Thyroid gland (tissue), 4 donors: ENCODE results near the gene DOK6. TPM values are rescaled to one million over a fixed set of nuclear protein-coding genes. Genes with fewer than 3 reads are reported as not detected.

Experiments
- DNase-seq, 2 donors: peaks; one replicate each; pipeline ENCODE4 v3.0.0-alpha.2; 2019
- H3K27ac ChIP-seq, 3 donors: fragments of 200-600 bp; sonication (generic); 1 replicate in 2 of 3; 2 replicates in 1 of 3; pipeline ENCODE4 v1.5.1; 2016 to 2019; ENCODE audit warnings: mild to moderate bottlenecking in 1 of 3, moderate library complexity in 1 of 3
- H3K27me3 ChIP-seq: fragments of 200-600 bp; sonication (generic); one replicate; pipeline ENCODE4 v1.5.1; 2019
- H3K36me3 ChIP-seq, 2 donors: fragments of 200-600 bp; sonication (generic); one replicate each; pipeline ENCODE4 v1.5.1; 2016 to 2019
- H3K4me1 ChIP-seq, 2 donors: fragments of 200-600 bp; sonication (generic); one replicate each; pipeline ENCODE4 v1.5.1; 2017 to 2019
- H3K4me3 ChIP-seq, 3 donors: fragments of 200-600 bp; sonication (generic); replicated peaks in 1 of 3; 1 replicate in 2 of 3; 2 replicates in 1 of 3; pipeline ENCODE4 v1.5.1; 2016; ENCODE audit warnings: mild to moderate bottlenecking in 1 of 3
- H3K9me3 ChIP-seq: fragments of 200-600 bp; sonication (generic); one replicate; pipeline ENCODE4 v1.5.1; 2017
- POLR2A ChIP-seq, 2 donors: fragments of 450-650 bp; IDR thresholded peaks; one replicate each; pipeline ENCODE4 v1.6.1; 2017; ENCODE audit warnings: antibody characterized with exemption in 2 of 2, mild to moderate bottlenecking in 2 of 2, moderate library complexity in 1 of 2
- WGBS, 2 donors: methylation state at CpG; one replicate each; pipeline ENCODE4 v1.1.5; 2017; 5-methylcytosine and 5-hydroxymethylcytosine counted together
- intact Hi-C: fragments of 100-400 bp; cut with DNase I; formaldehyde crosslinking; loops from one replicate; pipeline ENCODE4 v1.15.1; 2023
- total RNA-seq, 4 donors: library from RNA; depleted of rRNA; stranded (reverse); fragments of >200 nt; gene quantifications; one replicate each; pipeline ENCODE4 v1.2.3, GENCODE V29; 2016
- TF ChIP-seq, protein P1 (sequence below), 6 experiments: fragments of 200-600 bp in 3 of 6; fragments of 450-650 bp in 3 of 6; sonication (generic) in 3 of 6; IDR thresholded peaks; one replicate each; pipeline ENCODE4 v1.5.1; 2016 to 2019; ENCODE audit warnings: antibody characterized with exemption in 6 of 6, mild to moderate bottlenecking in 2 of 6, inconsistent platforms in 1 of 6, moderate library complexity in 1 of 6

DOK6 gene
- total RNA-seq, 4 donors from 2014 or later, result 0.94 to 3.1 (median 2.5) TPM

DNA sequence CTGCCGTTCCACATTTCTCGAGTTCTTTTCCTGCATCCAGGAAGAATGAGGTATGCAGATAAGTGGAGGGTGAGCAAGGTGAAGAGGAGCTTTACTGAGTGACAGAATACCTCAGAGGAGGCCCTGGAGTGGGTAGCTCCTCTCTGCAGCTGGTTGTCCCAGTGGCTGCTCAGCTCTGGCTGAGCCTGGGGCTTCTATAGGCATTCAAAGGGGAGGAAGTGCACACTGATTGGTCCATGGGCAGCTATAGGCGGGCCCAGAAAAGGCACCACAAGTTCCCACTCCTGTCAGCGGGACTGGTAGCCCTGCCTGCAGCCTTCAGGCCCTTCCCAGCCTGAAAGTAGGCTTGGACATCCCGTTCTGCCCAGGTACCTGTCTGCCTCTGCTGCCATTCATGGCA is 94.7 kb downstream of the DOK6 start:
- intact Hi-C loops, result no loop called here

DNA sequence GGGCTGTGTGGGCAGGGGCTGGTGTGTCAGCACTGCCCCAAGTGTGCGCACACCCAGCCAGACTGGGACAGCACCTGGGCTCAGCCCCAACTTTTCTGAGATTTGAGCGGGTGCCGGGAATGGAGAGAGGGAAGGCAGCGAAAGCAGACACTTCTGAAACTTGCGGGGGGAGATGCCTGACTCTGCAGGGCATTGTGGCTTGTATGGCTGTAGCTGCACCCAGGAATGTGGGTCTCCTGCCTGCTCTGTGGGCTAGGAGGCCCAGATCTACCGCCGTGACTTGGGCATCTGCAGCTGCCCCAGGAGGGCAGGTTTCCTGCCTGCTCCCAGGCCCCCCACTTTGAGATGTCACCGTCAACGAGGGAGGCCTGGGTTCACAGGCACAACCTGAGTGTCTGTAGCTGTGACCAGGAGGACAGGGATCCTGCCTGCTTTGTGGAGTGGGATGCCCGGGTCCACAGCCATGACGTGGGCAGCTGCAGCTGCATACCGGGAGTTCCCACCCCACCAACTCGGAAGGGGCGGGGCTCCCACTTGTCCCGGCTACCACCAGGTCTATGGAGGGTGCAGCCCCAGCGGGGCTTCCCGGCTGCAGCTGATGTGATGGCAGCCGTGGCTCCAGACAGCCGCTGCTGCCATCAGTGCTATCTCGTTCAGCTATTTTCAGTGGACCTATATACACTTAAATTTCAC is 95.3 kb downstream of the DOK6 start:
- Histone ChIP-seq H3K27me3 (no peaks in the 10 kb centered on the region), H3K36me3 (no peaks in the 10 kb centered on the region), H3K27ac (no peak overlapping the region), H3K4me3 (no peak overlapping the region), H3K4me1 (no peaks in the 10 kb centered on the region), H3K9me3 (no peaks in the 10 kb centered on the region)
- 91% methylated on average over 18 to 20 of the region's 20 CpGs for WGBS, 2 donors
- no peak for DNase-seq
- no peak for TF ChIP-seq POLR2A (IDR thresholded peaks at IDR 0.05)
- TF ChIP-seq, protein P1, sequence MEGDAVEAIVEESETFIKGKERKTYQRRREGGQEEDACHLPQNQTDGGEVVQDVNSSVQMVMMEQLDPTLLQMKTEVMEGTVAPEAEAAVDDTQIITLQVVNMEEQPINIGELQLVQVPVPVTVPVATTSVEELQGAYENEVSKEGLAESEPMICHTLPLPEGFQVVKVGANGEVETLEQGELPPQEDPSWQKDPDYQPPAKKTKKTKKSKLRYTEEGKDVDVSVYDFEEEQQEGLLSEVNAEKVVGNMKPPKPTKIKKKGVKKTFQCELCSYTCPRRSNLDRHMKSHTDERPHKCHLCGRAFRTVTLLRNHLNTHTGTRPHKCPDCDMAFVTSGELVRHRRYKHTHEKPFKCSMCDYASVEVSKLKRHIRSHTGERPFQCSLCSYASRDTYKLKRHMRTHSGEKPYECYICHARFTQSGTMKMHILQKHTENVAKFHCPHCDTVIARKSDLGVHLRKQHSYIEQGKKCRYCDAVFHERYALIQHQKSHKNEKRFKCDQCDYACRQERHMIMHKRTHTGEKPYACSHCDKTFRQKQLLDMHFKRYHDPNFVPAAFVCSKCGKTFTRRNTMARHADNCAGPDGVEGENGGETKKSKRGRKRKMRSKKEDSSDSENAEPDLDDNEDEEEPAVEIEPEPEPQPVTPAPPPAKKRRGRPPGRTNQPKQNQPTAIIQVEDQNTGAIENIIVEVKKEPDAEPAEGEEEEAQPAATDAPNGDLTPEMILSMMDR (IDR thresholded peaks at IDR 0.05), result no peak
- intact Hi-C loops, result no loop called here

More for the DNA sequence above, 94.7 kb downstream of the DOK6 start:
- no peak for DNase-seq
- no peaks in the 10 kb centered on the region for H3K27me3 ChIP-seq
- H3K27ac ChIP-seq, result no peak overlapping the region
- no peaks in the 10 kb centered on the region for H3K9me3 ChIP-seq
- WGBS, 2 donors, result 69 to 83% methylated on average over 4 of the region's 5 CpGs
- no peak overlapping the region for H3K4me3 ChIP-seq
- H3K4me1 ChIP-seq, result no peaks in the 10 kb centered on the region
- H3K36me3 ChIP-seq, result no peaks in the 10 kb centered on the region
- TF ChIP-seq POLR2A (IDR thresholded peaks at IDR 0.05), result no peak
- TF ChIP-seq, protein P1 (IDR thresholded peaks at IDR 0.05), result no peak

DNA sequence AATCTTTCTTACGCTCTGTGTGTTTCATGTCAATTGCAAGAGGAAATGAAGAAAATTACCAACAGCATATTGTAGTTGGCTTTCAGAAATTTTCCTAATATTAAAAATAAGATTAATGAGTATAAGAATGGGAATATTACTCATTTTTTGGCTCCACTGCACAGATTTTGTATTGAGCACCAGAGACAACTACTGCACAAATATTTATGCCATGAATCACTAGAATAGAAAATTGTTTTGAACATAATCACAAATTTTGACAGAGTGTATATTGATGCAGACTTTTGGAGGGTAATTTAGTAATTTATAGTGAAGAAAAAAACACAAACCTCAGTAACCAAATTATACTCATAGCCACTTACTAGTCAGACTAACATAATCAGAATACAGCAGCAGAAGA is 118.3 kb downstream of the DOK6 start:
- no peaks in the 10 kb centered on the region for H3K4me1 ChIP-seq
- H3K9me3 ChIP-seq, result no peaks in the 10 kb centered on the region
- intact Hi-C loops, result no loop called here
- TF ChIP-seq, protein P1 (IDR thresholded peaks at IDR 0.05), result no peak
- no peak for TF ChIP-seq POLR2A (IDR thresholded peaks at IDR 0.05)
- no peaks in the 10 kb centered on the region for H3K36me3 ChIP-seq
- no peak for DNase-seq
- H3K27ac ChIP-seq, result no peak overlapping the region
- WGBS, 2 donors, result 90 to 91% methylated on average over 1 of the region's 1 CpG
- H3K4me3 ChIP-seq, result no peak overlapping the region
- no peaks in the 10 kb centered on the region for H3K27me3 ChIP-seq

DNA sequence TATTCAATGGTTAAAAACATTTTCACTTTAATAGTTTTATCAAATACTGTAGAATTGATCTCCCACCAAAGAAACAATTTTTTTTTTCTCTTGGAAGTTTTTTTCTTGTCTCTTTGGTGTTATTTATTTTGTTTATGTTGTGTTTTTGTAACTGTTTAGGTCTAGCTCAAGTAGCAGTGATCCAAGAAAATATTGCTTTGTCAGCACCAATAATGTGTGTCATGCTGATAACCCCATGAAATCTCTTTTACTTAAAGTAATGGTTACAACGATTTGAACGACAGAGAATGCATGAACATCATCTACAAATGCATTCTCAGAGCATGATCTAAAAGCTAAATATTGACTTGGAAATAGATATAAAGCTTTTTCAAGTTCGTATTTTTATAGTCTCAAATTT is 122.9 kb downstream of the DOK6 start:
- TF ChIP-seq, protein P1 (IDR thresholded peaks at IDR 0.05), result no peak
- no peak for TF ChIP-seq POLR2A (IDR thresholded peaks at IDR 0.05)
- intact Hi-C loops, result no loop called here
- H3K4me3 ChIP-seq, result no peak overlapping the region
- H3K4me1 ChIP-seq, result no peaks in the 10 kb centered on the region
- no peaks in the 10 kb centered on the region for H3K36me3 ChIP-seq
- no peaks in the 10 kb centered on the region for H3K27me3 ChIP-seq
- 89 to 92% methylated on average over 3 of the region's 3 CpGs for WGBS, 2 donors
- no peaks in the 10 kb centered on the region for H3K9me3 ChIP-seq
- no peak overlapping the region for H3K27ac ChIP-seq
- no peak for DNase-seq

DNA sequence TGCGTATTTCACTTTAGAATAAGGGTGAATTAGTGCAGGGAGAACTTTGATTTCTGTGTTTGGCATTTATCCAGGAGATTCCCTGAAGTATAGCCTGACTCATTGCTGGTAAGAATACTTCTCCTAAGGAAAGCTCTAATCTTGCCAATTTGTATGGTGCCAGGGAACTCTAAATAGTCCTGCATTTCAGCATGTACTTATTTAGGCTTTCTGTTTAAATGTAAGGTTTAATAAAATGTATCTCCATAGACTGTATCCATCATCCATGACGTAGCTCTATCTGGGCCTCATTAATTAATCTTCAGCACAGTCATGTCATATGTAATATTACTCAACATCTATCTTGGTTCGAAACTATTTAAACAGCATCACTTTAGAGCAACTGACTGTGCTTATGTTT is 127.7 kb downstream of the DOK6 start:
- Histone ChIP-seq H3K4me1 (no peaks in the 10 kb centered on the region), H3K27ac (no peak overlapping the region), H3K36me3 (no peaks in the 10 kb centered on the region), H3K9me3 (no peaks in the 10 kb centered on the region), H3K27me3 (no peaks in the 10 kb centered on the region), H3K4me3 (no peak overlapping the region)
- TF ChIP-seq, protein P1 (IDR thresholded peaks at IDR 0.05), result no peak
- no peak for TF ChIP-seq POLR2A (IDR thresholded peaks at IDR 0.05)
- intact Hi-C loops, result no loop called here
- WGBS, 2 donors, result 75 to 84% methylated on average over 3 of the region's 3 CpGs
- DNase-seq, result no peak
